ENCODE measurements around the gene RPS3. TPM values are rescaled to one million over a fixed set of nuclear protein-coding genes. Genes with fewer than 3 reads are reported as not detected.

Gene RPS3
- total and polyA plus RNA-seq, 9 of the 15 experiments (the other 6 are each of a cell fraction or from before 2014, with no cell fraction given) = 2,700 to 5,771 (median 3,679) TPM

DNA sequence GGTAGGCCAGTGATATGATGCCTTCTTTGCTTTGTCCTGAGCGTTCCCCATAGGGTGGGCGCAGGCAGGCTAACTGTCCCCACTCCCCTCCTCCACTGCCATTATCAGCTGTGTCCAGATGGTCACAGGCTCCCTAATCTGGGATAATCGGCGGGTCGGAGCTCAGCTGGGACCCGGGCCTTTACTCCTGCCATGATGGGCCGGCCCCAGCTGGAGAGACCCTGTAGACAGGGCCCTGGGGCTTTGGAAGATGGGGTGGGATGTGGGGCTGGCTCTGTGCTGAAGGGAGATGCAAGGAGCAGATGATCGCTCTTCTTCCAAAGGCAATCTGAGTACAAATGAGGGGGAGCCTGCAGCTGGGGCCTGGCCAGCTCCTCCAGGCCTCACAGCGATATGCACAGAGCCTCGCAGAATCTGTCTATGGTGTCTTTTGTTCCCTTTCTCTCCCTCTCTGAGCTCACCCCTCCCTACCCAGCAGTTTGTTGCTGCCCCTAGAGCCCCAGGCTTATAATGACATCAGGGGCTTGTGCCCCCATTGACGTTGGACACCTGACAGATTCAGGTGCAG, 21.8 kb downstream of the RPS3 start (continued):
- TF ChIP-seq SMARCC2 (IDR thresholded peaks at IDR 0.05; ENCODE audit: low read depth) (no peak), SMAD3 (CRISPR knock-in tag; conservative IDR thresholded peaks at IDR 0.05) (no peak), MYNN (IDR thresholded peaks at IDR 0.05) (peak; percentile 41; the same call in 1 of the 2 replicates), MYNN (CRISPR knock-in tag; IDR thresholded peaks at IDR 0.05) (no peak), LEF1 (IDR thresholded peaks at IDR 0.05) (no peak), NONO (IDR thresholded peaks at IDR 0.05; ENCODE audit: low read depth in 2 of 2, low read length in 1 of 2) (no peak; a peak in 1 of 4 replicates), CSDE1 (IDR thresholded peaks at IDR 0.05) (no peak), NFYB (IDR thresholded peaks at IDR 0.05; ENCODE audit: extremely low read depth, insufficient read length) (no peak), OTX1 (CRISPR knock-in tag; IDR thresholded peaks at IDR 0.05) (no peak), CREBBP (IDR thresholded peaks at IDR 0.05; ENCODE audit: low read depth, low read length) (no peak), MTA2 (IDR thresholded peaks at IDR 0.05; ENCODE audit: low read depth) (peak; percentile 76), RCOR1 (IDR thresholded peaks at IDR 0.05; ENCODE audit: borderline replicate concordance in 1 of 2, low read depth in 2 of 2, low read length in 2 of 2) (peak in 1 of 2 experiments; percentile 76; a peak in 2 of 4 replicates), BRD4 (IDR thresholded peaks at IDR 0.05) (no peak), KLF16 (IDR thresholded peaks at IDR 0.05) (0 out of 2 replicates have a peak, but pooled peaks have one; percentile 44), MTA3 (IDR thresholded peaks at IDR 0.05; ENCODE audit: borderline replicate concordance) (0 out of 2 replicates have a peak, but pooled peaks have one; percentile 64), TFAM (CRISPR knock-in tag; conservative IDR thresholded peaks at IDR 0.05) (no peak), SP1 (CRISPR knock-in tag; IDR thresholded peaks at IDR 0.05) (peak; percentile 62; the same call in 1 of the 2 replicates), NR2F6 (CRISPR knock-in tag; IDR thresholded peaks at IDR 0.05) (no peak), FOXJ3 (CRISPR knock-in tag; IDR thresholded peaks at IDR 0.05) (no peak), POLR2AphosphoS5 (IDR thresholded peaks at IDR 0.05; ENCODE audit: control insufficient read depth, insufficient read depth, low read depth, low read length) (peak; percentile 51; the same call in 1 of the 2 replicates), STAT5B (CRISPR knock-in tag; IDR thresholded peaks at IDR 0.05) (no peak)
- TF ChIP-seq, protein P1, sequence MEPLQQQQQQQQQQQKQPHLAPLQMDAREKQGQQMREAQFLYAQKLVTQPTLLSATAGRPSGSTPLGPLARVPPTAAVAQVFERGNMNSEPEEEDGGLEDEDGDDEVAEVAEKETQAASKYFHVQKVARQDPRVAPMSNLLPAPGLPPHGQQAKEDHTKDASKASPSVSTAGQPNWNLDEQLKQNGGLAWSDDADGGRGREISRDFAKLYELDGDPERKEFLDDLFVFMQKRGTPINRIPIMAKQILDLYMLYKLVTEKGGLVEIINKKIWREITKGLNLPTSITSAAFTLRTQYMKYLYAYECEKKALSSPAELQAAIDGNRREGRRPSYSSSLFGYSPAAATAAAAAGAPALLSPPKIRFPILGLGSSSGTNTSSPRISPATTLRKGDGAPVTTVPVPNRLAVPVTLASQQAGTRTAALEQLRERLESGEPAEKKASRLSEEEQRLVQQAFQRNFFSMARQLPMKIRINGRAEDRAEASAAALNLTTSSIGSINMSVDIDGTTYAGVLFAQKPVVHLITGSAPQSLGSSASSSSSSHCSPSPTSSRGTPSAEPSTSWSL (CRISPR knock-in tag; IDR thresholded peaks at IDR 0.05; ENCODE audit: borderline replicate concordance) = no peak
- TF ChIP-seq, protein P2, sequence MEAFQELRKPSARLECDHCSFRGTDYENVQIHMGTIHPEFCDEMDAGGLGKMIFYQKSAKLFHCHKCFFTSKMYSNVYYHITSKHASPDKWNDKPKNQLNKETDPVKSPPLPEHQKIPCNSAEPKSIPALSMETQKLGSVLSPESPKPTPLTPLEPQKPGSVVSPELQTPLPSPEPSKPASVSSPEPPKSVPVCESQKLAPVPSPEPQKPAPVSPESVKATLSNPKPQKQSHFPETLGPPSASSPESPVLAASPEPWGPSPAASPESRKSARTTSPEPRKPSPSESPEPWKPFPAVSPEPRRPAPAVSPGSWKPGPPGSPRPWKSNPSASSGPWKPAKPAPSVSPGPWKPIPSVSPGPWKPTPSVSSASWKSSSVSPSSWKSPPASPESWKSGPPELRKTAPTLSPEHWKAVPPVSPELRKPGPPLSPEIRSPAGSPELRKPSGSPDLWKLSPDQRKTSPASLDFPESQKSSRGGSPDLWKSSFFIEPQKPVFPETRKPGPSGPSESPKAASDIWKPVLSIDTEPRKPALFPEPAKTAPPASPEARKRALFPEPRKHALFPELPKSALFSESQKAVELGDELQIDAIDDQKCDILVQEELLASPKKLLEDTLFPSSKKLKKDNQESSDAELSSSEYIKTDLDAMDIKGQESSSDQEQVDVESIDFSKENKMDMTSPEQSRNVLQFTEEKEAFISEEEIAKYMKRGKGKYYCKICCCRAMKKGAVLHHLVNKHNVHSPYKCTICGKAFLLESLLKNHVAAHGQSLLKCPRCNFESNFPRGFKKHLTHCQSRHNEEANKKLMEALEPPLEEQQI (IDR thresholded peaks at IDR 0.05) = peak; percentile 48; the same call in 1 of the 2 replicates
- TF ChIP-seq, protein P3, sequence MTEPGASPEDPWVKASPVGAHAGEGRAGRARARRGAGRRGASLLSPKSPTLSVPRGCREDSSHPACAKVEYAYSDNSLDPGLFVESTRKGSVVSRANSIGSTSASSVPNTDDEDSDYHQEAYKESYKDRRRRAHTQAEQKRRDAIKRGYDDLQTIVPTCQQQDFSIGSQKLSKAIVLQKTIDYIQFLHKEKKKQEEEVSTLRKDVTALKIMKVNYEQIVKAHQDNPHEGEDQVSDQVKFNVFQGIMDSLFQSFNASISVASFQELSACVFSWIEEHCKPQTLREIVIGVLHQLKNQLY (CRISPR knock-in tag; conservative IDR thresholded peaks at IDR 0.05) = no peak
- TF ChIP-seq, protein P4, sequence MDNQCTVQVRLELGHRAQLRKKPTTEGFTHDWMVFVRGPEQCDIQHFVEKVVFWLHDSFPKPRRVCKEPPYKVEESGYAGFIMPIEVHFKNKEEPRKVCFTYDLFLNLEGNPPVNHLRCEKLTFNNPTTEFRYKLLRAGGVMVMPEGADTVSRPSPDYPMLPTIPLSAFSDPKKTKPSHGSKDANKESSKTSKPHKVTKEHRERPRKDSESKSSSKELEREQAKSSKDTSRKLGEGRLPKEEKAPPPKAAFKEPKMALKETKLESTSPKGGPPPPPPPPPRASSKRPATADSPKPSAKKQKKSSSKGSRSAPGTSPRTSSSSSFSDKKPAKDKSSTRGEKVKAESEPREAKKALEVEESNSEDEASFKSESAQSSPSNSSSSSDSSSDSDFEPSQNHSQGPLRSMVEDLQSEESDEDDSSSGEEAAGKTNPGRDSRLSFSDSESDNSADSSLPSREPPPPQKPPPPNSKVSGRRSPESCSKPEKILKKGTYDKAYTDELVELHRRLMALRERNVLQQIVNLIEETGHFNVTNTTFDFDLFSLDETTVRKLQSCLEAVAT (IDR thresholded peaks at IDR 0.05) = no peak

Data from K562 (cell line).